GM12874 (cell line): ENCODE measurements around the gene GRHL3.

Experiments
- TF ChIP-seq, protein P1 (sequence below): IDR thresholded peaks from 2 replicates; pipeline ENCODE4 v1.5.1; 2011; ENCODE audit warnings: low read depth, mild to moderate bottlenecking, control low read depth, low read length, moderate library complexity; ENCODE audit not compliant: insufficient read depth

The GRHL3 gene

DNA sequence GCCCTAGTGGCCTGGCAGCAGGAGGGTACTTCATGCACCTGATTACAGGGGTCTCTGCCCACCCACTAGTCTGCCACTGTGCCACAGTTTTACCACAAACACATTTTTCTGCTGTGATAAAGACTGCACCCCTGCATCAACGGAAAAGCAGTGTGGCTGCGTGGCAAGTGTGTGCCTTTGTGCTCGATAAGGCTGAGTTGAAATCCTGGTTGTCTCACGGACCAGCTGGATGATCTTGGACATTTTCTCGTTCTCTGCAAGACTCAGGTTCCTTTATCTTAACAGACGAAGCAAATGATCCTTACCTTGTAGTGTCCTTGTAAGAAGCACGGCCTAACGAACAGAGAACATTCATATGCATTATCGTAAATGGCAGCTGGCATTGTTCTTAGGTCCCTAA lies 10.2 kb downstream of the GRHL3 start:
- TF ChIP-seq, protein P1, sequence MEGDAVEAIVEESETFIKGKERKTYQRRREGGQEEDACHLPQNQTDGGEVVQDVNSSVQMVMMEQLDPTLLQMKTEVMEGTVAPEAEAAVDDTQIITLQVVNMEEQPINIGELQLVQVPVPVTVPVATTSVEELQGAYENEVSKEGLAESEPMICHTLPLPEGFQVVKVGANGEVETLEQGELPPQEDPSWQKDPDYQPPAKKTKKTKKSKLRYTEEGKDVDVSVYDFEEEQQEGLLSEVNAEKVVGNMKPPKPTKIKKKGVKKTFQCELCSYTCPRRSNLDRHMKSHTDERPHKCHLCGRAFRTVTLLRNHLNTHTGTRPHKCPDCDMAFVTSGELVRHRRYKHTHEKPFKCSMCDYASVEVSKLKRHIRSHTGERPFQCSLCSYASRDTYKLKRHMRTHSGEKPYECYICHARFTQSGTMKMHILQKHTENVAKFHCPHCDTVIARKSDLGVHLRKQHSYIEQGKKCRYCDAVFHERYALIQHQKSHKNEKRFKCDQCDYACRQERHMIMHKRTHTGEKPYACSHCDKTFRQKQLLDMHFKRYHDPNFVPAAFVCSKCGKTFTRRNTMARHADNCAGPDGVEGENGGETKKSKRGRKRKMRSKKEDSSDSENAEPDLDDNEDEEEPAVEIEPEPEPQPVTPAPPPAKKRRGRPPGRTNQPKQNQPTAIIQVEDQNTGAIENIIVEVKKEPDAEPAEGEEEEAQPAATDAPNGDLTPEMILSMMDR = no peak

DNA sequence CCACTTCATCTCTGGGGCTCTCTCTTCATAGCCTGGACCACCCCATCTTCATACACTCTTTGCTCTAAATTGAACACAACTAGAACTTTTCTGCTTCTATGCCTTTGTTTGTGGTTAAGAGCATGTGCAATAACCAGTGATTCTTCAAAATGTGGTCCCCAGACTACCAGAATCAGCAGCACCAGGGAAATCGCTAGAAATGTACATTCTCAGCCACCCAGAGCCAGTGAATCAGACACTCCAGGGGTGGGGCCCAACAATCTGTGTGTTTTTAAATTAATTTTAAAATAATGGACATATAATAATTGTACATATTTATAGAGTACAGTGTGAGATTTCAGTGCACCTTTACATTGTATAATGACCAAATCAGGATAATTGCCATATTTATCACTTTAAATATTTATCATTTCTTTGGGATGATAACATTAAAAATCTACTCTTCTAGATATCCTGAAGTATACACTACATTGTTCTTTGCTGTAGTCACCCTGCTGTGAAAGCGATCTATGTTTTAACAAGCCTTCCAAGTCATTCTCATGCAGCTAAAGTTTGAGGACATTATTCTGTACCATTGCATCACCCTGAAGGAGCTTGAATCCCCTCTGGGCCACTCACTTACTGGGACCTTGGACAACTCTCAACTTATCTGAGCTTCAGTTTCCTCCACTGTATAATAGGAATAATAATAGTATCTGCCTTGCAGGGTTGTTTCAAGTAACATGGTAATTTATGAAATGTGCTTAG lies 10.8 kb downstream of the GRHL3 start:
- TF ChIP-seq, protein P1 = no peak

DNA sequence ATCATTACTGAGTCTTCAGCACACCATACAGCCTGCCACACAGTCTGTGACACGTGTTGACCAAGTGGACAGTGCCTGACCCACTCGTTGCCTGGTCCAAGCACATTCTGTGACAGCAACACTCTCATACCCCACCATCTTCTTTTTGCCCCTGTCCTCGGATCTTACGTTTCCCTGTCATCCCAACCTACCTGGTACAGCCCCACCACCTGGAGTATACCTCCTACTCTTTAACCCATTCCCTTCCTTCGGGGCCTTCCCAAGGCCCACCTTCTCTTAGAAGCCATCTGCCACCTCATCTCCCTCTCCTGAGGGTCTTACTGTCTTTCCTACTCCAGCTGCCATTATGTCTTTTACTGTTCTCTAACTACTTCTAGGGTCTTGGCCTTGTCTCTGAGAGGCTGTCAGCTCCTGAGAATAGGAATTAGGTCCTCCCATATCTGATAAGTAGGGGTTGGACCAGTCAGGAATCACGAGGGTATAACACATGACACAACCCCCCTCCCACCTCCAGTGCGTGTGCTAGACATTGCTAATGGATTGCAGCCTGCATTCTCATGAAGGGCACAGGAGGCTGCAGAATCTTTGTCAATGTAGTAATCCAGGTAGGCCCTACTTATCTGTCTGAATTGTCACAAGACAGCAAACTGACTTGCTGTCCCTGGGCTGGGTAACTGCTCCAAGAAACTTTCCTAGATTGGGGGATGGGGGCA lies 13.0 kb downstream of the GRHL3 start:
- TF ChIP-seq, protein P1 = no peak

DNA sequence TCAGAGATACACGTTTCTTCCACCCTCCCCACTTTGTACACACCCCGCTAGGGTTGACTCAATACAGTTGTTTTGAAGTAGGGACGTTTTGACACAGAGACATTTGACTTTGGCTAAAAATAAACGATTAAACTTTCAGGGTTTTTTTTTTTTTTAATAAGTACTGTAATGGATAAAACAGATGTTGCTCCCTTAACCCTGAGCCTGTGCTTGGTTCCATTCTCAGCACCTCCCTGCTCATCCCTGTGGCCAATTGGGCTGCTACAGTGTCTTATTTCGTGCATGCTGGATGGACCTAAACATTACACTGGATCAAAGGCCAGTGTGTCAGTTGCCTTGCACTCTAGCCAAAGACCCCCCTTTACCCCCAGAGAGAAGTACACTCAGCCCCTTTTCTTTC lies 16.9 kb downstream of the GRHL3 start:
- TF ChIP-seq, protein P1 = no peak

DNA sequence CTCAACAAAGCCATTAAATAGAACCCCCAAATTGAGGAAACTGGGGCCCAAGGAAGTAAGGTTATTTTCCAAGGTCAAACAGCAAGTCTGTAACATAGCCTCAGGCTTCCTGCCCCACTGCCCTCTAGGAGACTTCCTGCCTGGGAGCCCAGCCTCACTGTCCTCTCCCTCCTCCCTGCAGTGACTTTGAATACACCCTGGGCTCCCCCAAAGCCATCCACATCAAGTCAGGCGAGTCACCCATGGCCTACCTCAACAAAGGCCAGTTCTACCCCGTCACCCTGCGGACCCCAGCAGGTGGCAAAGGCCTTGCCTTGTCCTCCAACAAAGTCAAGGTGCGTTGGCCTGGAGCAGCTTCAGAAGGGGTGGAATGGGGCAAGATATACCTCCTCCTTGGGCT lies 18.3 kb downstream of the GRHL3 start:
- TF ChIP-seq, protein P1 = no peak

DNA sequence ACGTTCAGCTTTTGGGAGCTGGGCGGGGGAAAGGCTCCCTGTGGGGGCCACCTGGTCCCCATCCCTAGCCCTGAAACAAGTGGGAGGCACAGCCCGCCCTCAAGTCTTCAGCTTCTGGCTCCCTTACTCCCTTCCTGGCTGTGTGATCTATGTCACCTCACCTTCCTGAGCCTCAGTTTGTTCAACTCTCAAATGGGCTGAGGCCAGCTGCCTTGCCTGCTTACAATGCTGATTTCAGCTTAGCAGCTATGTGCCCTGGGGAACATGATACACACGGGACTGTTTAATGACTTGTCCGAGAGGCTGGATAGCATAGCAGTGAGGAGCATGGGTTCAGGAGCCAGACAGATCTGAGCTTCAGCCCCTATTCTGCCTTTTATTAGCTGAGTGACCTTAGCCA lies 19.3 kb downstream of the GRHL3 start:
- TF ChIP-seq, protein P1 = no peak

DNA sequence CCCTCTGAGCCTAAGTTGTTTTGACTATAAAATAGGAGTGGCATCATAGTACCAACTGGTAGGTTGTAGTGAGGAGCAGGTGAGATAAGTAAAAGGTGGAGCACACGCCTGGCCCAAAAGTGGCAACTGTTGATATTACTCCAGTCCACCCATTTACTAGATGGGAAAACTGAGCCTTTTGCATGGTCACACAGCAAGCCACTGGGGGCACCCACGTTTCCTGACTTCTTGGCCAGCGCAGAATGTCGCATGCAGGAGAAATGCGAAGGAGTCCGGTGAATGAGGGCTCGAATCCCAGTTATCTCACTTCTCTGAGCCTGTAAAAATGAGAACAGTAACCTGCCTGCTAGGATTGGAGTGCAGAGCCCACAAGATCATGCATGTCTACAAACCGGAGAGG lies 20.8 kb downstream of the GRHL3 start:
- TF ChIP-seq, protein P1 = no peak
